ENCODE results near the gene ACAD11. TPM values are rescaled to one million over a fixed set of nuclear protein-coding genes. Genes with fewer than 3 reads are reported as not detected.

ACAD11 gene
- total RNA-seq, 1 experiment from 2014 or later: 15.6 TPM

DNA sequence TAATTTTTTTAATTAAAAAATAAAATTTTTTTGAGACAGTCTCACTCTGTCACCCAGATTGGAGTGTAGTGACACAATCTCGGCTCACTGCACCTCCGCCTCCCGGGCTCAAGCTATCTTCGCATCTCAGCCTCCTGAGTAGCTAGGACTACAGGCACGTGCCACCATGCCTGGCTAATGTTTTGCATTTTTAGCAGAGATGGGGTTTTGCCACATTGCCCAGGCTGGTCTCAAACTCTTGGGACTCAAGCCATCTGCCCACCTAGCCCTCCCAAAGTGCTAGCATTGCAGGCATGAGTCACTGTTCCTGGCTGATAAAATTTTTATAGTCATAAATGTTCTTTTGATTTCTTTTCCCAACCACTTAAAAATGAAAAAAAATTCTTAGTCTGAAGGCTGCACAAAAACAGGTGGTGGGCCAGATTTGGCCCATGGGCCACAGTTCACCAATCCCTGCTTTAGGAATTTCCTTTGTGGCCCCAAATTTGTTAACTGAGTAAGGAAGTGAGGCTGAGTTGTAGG is 9.7 kb upstream of the ACAD11 start:
- Histone ChIP-seq H3K56ac (ENCODE audit: insufficient read length, low read depth, low read length) (no peak overlapping the region), H3K23ac (ENCODE audit: insufficient read length, low read depth, low read length) (no peak overlapping the region), H3K27ac (ENCODE audit: insufficient read length, low read depth, low read length) (no peak overlapping the region), H3T11ph (ENCODE audit: low read length) (no peak overlapping the region), H4K5ac (ENCODE audit: insufficient read length, low read depth, low read length) (no peak overlapping the region), H4K8ac (replicated peaks; ENCODE audit: insufficient read length, low read depth, low read length) (no peak overlapping the region), H3K4me1 (ENCODE audit: insufficient read depth, low read length) (no peaks in the 10 kb centered on the region), H4K91ac (ENCODE audit: insufficient read length, low read depth, low read length) (no peak overlapping the region), H3K27me3 (ENCODE audit: insufficient read depth, low read length) (no peaks in the 10 kb centered on the region), H3K9me3 (ENCODE audit: control insufficient read depth, low read depth, low read length) (no peaks in the 10 kb centered on the region), H3K4ac (ENCODE audit: low read depth, low read length) (no peak overlapping the region), H3K79me2 (ENCODE audit: insufficient read depth, low read length) (no peaks in the 10 kb centered on the region), H2BK120ac (ENCODE audit: low read depth, low read length, poor library complexity, severe bottlenecking) (no peak overlapping the region), H2BK15ac (ENCODE audit: low read depth, low read length) (no peak overlapping the region), H3K18ac (ENCODE audit: insufficient read length, low read depth, low read length) (no peak overlapping the region), H3K9ac (ENCODE audit: extremely low read depth, insufficient read length, low read length) (no peak overlapping the region), H2AFZ (ENCODE audit: low read length) (no peak overlapping the region), H2BK5ac (ENCODE audit: insufficient read length, low read length) (no peak overlapping the region), H2AK5ac (ENCODE audit: insufficient read length, low read length) (no peak overlapping the region), H2BK12ac (ENCODE audit: insufficient read length, low read depth, low read length) (no peak overlapping the region), H3K14ac (ENCODE audit: insufficient read depth, low read length) (no peak overlapping the region), H3K79me1 (ENCODE audit: insufficient read depth, low read depth, low read length, poor library complexity, severe bottlenecking) (no peaks in the 10 kb centered on the region), H4K20me1 (ENCODE audit: control insufficient read depth, insufficient read depth, insufficient read length) (no peaks in the 10 kb centered on the region), H3K23me2 (ENCODE audit: insufficient read length, low read depth, low read length, poor library complexity, severe bottlenecking) (no peaks in the 10 kb centered on the region), H2BK20ac (ENCODE audit: low read depth, low read length, poor library complexity, severe bottlenecking) (no peak overlapping the region), H3K4me2 (ENCODE audit: insufficient read depth, insufficient read length, low read length) (no peak overlapping the region)
- TF ChIP-seq, protein P1, sequence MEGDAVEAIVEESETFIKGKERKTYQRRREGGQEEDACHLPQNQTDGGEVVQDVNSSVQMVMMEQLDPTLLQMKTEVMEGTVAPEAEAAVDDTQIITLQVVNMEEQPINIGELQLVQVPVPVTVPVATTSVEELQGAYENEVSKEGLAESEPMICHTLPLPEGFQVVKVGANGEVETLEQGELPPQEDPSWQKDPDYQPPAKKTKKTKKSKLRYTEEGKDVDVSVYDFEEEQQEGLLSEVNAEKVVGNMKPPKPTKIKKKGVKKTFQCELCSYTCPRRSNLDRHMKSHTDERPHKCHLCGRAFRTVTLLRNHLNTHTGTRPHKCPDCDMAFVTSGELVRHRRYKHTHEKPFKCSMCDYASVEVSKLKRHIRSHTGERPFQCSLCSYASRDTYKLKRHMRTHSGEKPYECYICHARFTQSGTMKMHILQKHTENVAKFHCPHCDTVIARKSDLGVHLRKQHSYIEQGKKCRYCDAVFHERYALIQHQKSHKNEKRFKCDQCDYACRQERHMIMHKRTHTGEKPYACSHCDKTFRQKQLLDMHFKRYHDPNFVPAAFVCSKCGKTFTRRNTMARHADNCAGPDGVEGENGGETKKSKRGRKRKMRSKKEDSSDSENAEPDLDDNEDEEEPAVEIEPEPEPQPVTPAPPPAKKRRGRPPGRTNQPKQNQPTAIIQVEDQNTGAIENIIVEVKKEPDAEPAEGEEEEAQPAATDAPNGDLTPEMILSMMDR (conservative IDR thresholded peaks at IDR 0.05): no peak
- no peaks in the 10 kb centered on the region; a peak in 2 of 4 replicates for H3K4me1 Mint-ChIP-seq
- no peaks in the 10 kb centered on the region for H3K27me3 Mint-ChIP-seq (ENCODE audit: low read depth)
- no peak for DNase-seq
- H3K9me3 Mint-ChIP-seq: no peaks in the 10 kb centered on the region
- peaks cover 6 to 29% (median 16%) of the 10 kb centered on the region in 3 experiments; a peak in 6 of 7 replicates for H3K36me3 Mint-ChIP-seq (ENCODE audit: insufficient read depth in 1 of 3, low read depth in 3 of 3)
- no CpG with 5 or more reads among the region's 5 CpGs for WGBS (ENCODE audit: extremely low coverage, insufficient read length, low lambda C conversion rate)
- H3K27ac Mint-ChIP-seq: no peak overlapping the region; a peak in 1 of 7 replicates
- no peak overlapping the region for H3K4me3 Mint-ChIP-seq
